Transverse colon (tissue), 4 donors: ENCODE results near the gene CLEC2D.

Experiments used
- CTCF ChIP-seq, 5 experiments: fragments of 200-600 bp in 3 of 5; fragments of 450-650 bp in 2 of 5; sonication (generic) in 3 of 5; IDR thresholded peaks; 1 replicate in 2 of 5; 2 replicates in 3 of 5; pipeline ENCODE4 v1.5.1; 2016 to 2017; ENCODE audit warnings: antibody characterized with exemption in 5 of 5, inconsistent platforms in 3 of 5, mild to moderate bottlenecking in 2 of 5, moderate library complexity in 1 of 5
- POLR2A ChIP-seq: fragments of 450-650 bp; IDR thresholded peaks from one replicate; pipeline ENCODE4 v1.6.1; 2016; ENCODE audit warnings: antibody characterized with exemption, mild to moderate bottlenecking, moderate library complexity
- POLR2AphosphoS5 ChIP-seq, 3 donors: sonication (generic); formaldehyde crosslinking; IDR thresholded peaks; one replicate each; pipeline ENCODE4 v1.6.1; 2016; ENCODE audit warnings: antibody characterized with exemption in 3 of 3

GRCh38 chr12:9674226-9674590, 4.7 kb downstream of the CLEC2D start:
- no peak for TF ChIP-seq CTCF (IDR thresholded peaks at IDR 0.05)
- TF ChIP-seq POLR2A = peak; percentile 7
- peak in 1 of 3 donors; percentile 9 for TF ChIP-seq POLR2AphosphoS5 (IDR thresholded peaks at IDR 0.05)
